Endothelial cell (in vitro differentiated cells): ENCODE measurements around the gene CD226. TPM values are rescaled to one million over a fixed set of nuclear protein-coding genes. Genes with fewer than 3 reads are reported as not detected.
"Not testable (repeated sequence)": the region's sequence is repeated elsewhere in the genome, so short reads cannot be mapped to it uniquely, and the experiment has no call there.

Experiments used
- DNase-seq: peaks from one replicate; pipeline ENCODE4 v3.0.0; 2021; ENCODE audit warnings: low spot score
- H3K27ac Mint-ChIP-seq: one replicate; pipeline ENCODE4 v1.8.0; 2021; ENCODE audit warnings: mixed read lengths, inconsistent platforms; ENCODE audit not compliant: unreplicated experiment
- H3K27me3 Mint-ChIP-seq: one replicate; pipeline ENCODE4 v1.8.0; 2021; ENCODE audit warnings: mild to moderate bottlenecking, moderate library complexity, mixed read lengths, inconsistent platforms; ENCODE audit not compliant: unreplicated experiment
- H3K36me3 Mint-ChIP-seq: one replicate; pipeline ENCODE4 v1.8.0; 2021; ENCODE audit warnings: mild to moderate bottlenecking, low read depth, mixed read lengths, inconsistent platforms; ENCODE audit not compliant: unreplicated experiment
- H3K4me1 Mint-ChIP-seq: one replicate; pipeline ENCODE4 v1.8.0; 2021; ENCODE audit warnings: mild to moderate bottlenecking, mixed read lengths, inconsistent platforms; ENCODE audit not compliant: unreplicated experiment
- H3K4me3 Mint-ChIP-seq: one replicate; pipeline ENCODE4 v1.8.0; 2021; ENCODE audit warnings: mild to moderate bottlenecking, mixed read lengths, inconsistent platforms; ENCODE audit not compliant: unreplicated experiment
- H3K9me3 Mint-ChIP-seq: one replicate; pipeline ENCODE4 v1.8.0; 2021; ENCODE audit warnings: mixed read lengths, inconsistent platforms; ENCODE audit not compliant: unreplicated experiment
- CTCF ChIP-seq: fragments of 200-600 bp; sonication (generic); IDR thresholded peaks from one replicate; pipeline ENCODE4 v1.5.0; 2021; ENCODE audit warnings: antibody characterized with exemption; ENCODE audit not compliant: unreplicated experiment
- total RNA-seq: library from RNA; stranded (reverse); fragmentation: NEBNext Ultra II Directional; extraction: Animal tissue kit (Norgen Biotek cat#: 25700); gene quantifications from one replicate; pipeline ENCODE4 v1.2.1, GENCODE V29; 2021; ENCODE audit not compliant: unreplicated experiment

The CD226 gene
- total RNA-seq, 1 donor from 2014 or later = 0.80 TPM

GRCh38 chr18:69980509-69980908, 32.8 kb upstream of the CD226 start:
- H3K27ac Mint-ChIP-seq = no peak overlapping the region
- peaks cover 17% of the 10 kb centered on the region for H3K4me1 Mint-ChIP-seq

GRCh38 chr18:69978732-69979715, 31.4 kb upstream of the CD226 start:
- no peak overlapping the region for H3K4me3 Mint-ChIP-seq
- H3K4me1 Mint-ChIP-seq = peaks cover 17% of the 10 kb centered on the region
- DNase-seq = no peak
- H3K9me3 Mint-ChIP-seq = peaks cover 4% of the 10 kb centered on the region
- no peak overlapping the region for H3K27ac Mint-ChIP-seq
- H3K27me3 Mint-ChIP-seq = peaks cover 6% of the 10 kb centered on the region
- peaks cover 15% of the 10 kb centered on the region for H3K36me3 Mint-ChIP-seq
- TF ChIP-seq CTCF = no peak

More at GRCh38 chr18:69980509-69980908, 32.8 kb upstream of the CD226 start:
- no peak for DNase-seq
- TF ChIP-seq CTCF = no peak
- Mint-ChIP-seq H3K4me3 (no peak overlapping the region), H3K27me3 (peaks cover 6% of the 10 kb centered on the region), H3K36me3 (peaks cover 8% of the 10 kb centered on the region), H3K9me3 (no peaks in the 10 kb centered on the region)

GRCh38 chr18:69975294-69975693, 27.6 kb upstream of the CD226 start:
- not testable (repeated sequence) for H3K4me1 Mint-ChIP-seq, H3K4me3 Mint-ChIP-seq, H3K27me3 Mint-ChIP-seq, DNase-seq, H3K27ac Mint-ChIP-seq, H3K9me3 Mint-ChIP-seq
- H3K36me3 Mint-ChIP-seq = peaks cover 15% of the 10 kb centered on the region

GRCh38 chr18:69974365-69974764, 26.7 kb upstream of the CD226 start:
- TF ChIP-seq CTCF = no peak
- Mint-ChIP-seq H3K4me1 (no peaks in the 10 kb centered on the region), H3K9me3 (peaks cover 4% of the 10 kb centered on the region), H3K4me3 (no peak overlapping the region), H3K27ac (no peak overlapping the region), H3K27me3 (peaks cover 6% of the 10 kb centered on the region), H3K36me3 (peaks cover 15% of the 10 kb centered on the region)
- no peak for DNase-seq

GRCh38 chr18:69969491-69969890, 21.8 kb upstream of the CD226 start:
- Mint-ChIP-seq H3K9me3 (no peaks in the 10 kb centered on the region), H3K4me1 (no peaks in the 10 kb centered on the region), H3K4me3 (no peak overlapping the region), H3K36me3 (peaks cover 1% of the 10 kb centered on the region), H3K27ac (no peak overlapping the region), H3K27me3 (peaks cover 4% of the 10 kb centered on the region)
- no peak for DNase-seq
- TF ChIP-seq CTCF = no peak
